ENCODE results near the gene SMC5.

Gene SMC5

GRCh38 chr9:70285246-70285645, 26.5 kb downstream of the SMC5 start:
- ChIA-PET CTCF (no interaction called here), POLR2A (ENCODE audit: low non-redundant PET) (no interaction called here)
- H3K27ac ChIP-seq, result no peak overlapping the region
- no peak for TF ChIP-seq CTCF (conservative IDR thresholded peaks at IDR 0.05; ENCODE audit: low read depth)
- DNase-seq (ENCODE audit: low spot score), result no peak

GRCh38 chr9:70285981-70286598, 27.3 kb downstream of the SMC5 start:
- no peak for DNase-seq (ENCODE audit: low spot score)
- no peak overlapping the region for H3K27ac ChIP-seq
- POLR2A ChIA-PET (ENCODE audit: low non-redundant PET), result no interaction called here
- CTCF ChIA-PET, result interaction anchor here (0.6 kb wide), 1 partner anchor 304 kb away, joined by 3 read pairs; no protein-coding TSS in a partner anchor
- no peak for TF ChIP-seq CTCF (conservative IDR thresholded peaks at IDR 0.05; ENCODE audit: low read depth)

GRCh38 chr9:70290626-70291025, 31.8 kb downstream of the SMC5 start:
- no peak overlapping the region for H3K27ac ChIP-seq
- POLR2A ChIA-PET (ENCODE audit: low non-redundant PET), result no interaction called here
- DNase-seq (ENCODE audit: low spot score), result no peak
- TF ChIP-seq CTCF (conservative IDR thresholded peaks at IDR 0.05; ENCODE audit: low read depth), result no peak
- CTCF ChIA-PET, result no interaction called here

GRCh38 chr9:70291446-70291845, 32.7 kb downstream of the SMC5 start:
- DNase-seq (ENCODE audit: low spot score), result no peak
- ChIA-PET POLR2A (ENCODE audit: low non-redundant PET) (no interaction called here), CTCF (no interaction called here)
- TF ChIP-seq CTCF (conservative IDR thresholded peaks at IDR 0.05; ENCODE audit: low read depth), result no peak
- H3K27ac ChIP-seq, result no peak overlapping the region

- no peak for TF ChIP-seq CTCF (conservative IDR thresholded peaks at IDR 0.05; ENCODE audit: low read depth)
- H3K27ac ChIP-seq, result no peak overlapping the region
- no peak for DNase-seq (ENCODE audit: low spot score)
- CTCF ChIA-PET, result no interaction called here
- POLR2A ChIA-PET (ENCODE audit: low non-redundant PET), result no interaction called here
These were observed 33.5 kb downstream of the SMC5 start for GRCh38 chr9:70292253-70292652.

- ChIA-PET POLR2A (ENCODE audit: low non-redundant PET) (no interaction called here), CTCF (interaction anchor here (1.1 kb wide), 1 partner anchor 309 kb away, joined by 6 read pairs; no protein-coding TSS in a partner anchor)
- DNase-seq (ENCODE audit: low spot score), result no peak
- H3K27ac ChIP-seq, result no peak overlapping the region
- no peak for TF ChIP-seq CTCF (conservative IDR thresholded peaks at IDR 0.05; ENCODE audit: low read depth)
These were observed 34.4 kb downstream of the SMC5 start for GRCh38 chr9:70293214-70293613.

Measured in RWPE1 (cell line).